ENCODE results near the gene MTO1.
"Not testable (repeated sequence)": the region's sequence is repeated elsewhere in the genome, so short reads cannot be mapped to it uniquely, and the experiment has no call there.

MTO1 gene

GRCh38 chr6:73525546-73526330, 64.2 kb downstream of the MTO1 start:
- no peak for DNase-seq (ENCODE audit: low read depth in 2 of 2)

GRCh38 chr6:73528897-73529296, 67.4 kb downstream of the MTO1 start:
- no peak for DNase-seq (ENCODE audit: low read depth in 2 of 2)

GRCh38 chr6:73532293-73532692, 70.8 kb downstream of the MTO1 start:
- DNase-seq (ENCODE audit: low read depth in 2 of 2) = no peak

GRCh38 chr6:73534628-73535027, 73.1 kb downstream of the MTO1 start:
- no peak for DNase-seq (ENCODE audit: low read depth in 2 of 2)

GRCh38 chr6:73537677-73538076, 76.1 kb downstream of the MTO1 start:
- no peak for DNase-seq (ENCODE audit: low read depth in 2 of 2)

- no peak for DNase-seq (ENCODE audit: low read depth in 2 of 2)
Measured at GRCh38 chr6:73538116-73538779, 76.7 kb downstream of the MTO1 start.

GRCh38 chr6:73542481-73542880, 80.9 kb downstream of the MTO1 start:
- DNase-seq (ENCODE audit: low read depth in 2 of 2) = not testable (repeated sequence)

- no peak for DNase-seq (ENCODE audit: low read depth in 2 of 2)
Measured at GRCh38 chr6:73542891-73543290, 81.4 kb downstream of the MTO1 start.

GRCh38 chr6:73547036-73547435, 85.5 kb downstream of the MTO1 start:
- no peak for DNase-seq (ENCODE audit: low read depth in 2 of 2)

- DNase-seq (ENCODE audit: low read depth in 2 of 2) = no peak
Measured at GRCh38 chr6:73548458-73549446, 87.2 kb downstream of the MTO1 start.

GRCh38 chr6:73551115-73551514, 89.6 kb downstream of the MTO1 start:
- not testable (repeated sequence) for DNase-seq (ENCODE audit: low read depth in 2 of 2)

GRCh38 chr6:73555380-73555949, 93.9 kb downstream of the MTO1 start:
- DNase-seq (ENCODE audit: low read depth in 2 of 2) = not testable (repeated sequence)

GRCh38 chr6:73556836-73557235, 95.3 kb downstream of the MTO1 start:
- no peak for DNase-seq (ENCODE audit: low read depth in 2 of 2)

Measured in stimulated activated CD4-positive, alpha-beta T cell treated with anti-CD3 and anti-CD28 coated beads, Interleukin-15, amount 100 ng/mL, for 48 hours (primary cell).